Parathyroid adenoma (tissue), 2 donors: Measurements from ENCODE around the gene PAFAH2.

Experiments used
- H2AFZ ChIP-seq: fragments of 300-600 bp; sonication (generic); one replicate; pipeline ENCODE4 v1.7.0; 2017; ENCODE audit warnings: antibody characterized with exemption, mild to moderate bottlenecking
- H3K27ac ChIP-seq: fragments of 300-600 bp; sonication (generic); one replicate; pipeline ENCODE4 v1.7.0; 2017
- H3K27me3 ChIP-seq: fragments of 300-600 bp; sonication (generic); one replicate; pipeline ENCODE4 v1.7.0; 2017; ENCODE audit warnings: low read length; ENCODE audit not compliant: control insufficient read depth, insufficient read depth
- H3K36me3 ChIP-seq: fragments of 300-600 bp; sonication (generic); one replicate; pipeline ENCODE4 v1.7.0; 2017; ENCODE audit warnings: low read length; ENCODE audit not compliant: control insufficient read depth, insufficient read depth
- H3K4me1 ChIP-seq: fragments of 300-600 bp; sonication (generic); one replicate; pipeline ENCODE4 v1.7.0; 2017; ENCODE audit warnings: control low read depth
- H3K4me2 ChIP-seq: fragments of 300-600 bp; sonication (generic); one replicate; pipeline ENCODE4 v1.7.0; 2017; ENCODE audit warnings: low read length
- H3K4me3 ChIP-seq: fragments of 300-600 bp; sonication (generic); one replicate; pipeline ENCODE4 v1.7.0; 2017; ENCODE audit warnings: low read depth, low read length
- H3K79me2 ChIP-seq: fragments of 300-600 bp; sonication (generic); one replicate; pipeline ENCODE4 v1.7.0; 2017; ENCODE audit warnings: control low read depth
- H3K9ac ChIP-seq: fragments of 300-600 bp; sonication (generic); one replicate; pipeline ENCODE4 v1.7.0; 2017; ENCODE audit warnings: mild to moderate bottlenecking
- H3K9me3 ChIP-seq: fragments of 300-600 bp; sonication (generic); one replicate; pipeline ENCODE4 v1.7.0; 2017; ENCODE audit warnings: low read length; ENCODE audit not compliant: control insufficient read depth
- TF ChIP-seq, protein P1 (sequence below): fragments of 300-600 bp; sonication (generic); IDR thresholded peaks from one replicate; pipeline ENCODE4 v1.7.0; 2017; ENCODE audit warnings: antibody characterized with exemption, mild to moderate bottlenecking
- donor health status: primary hyperparathyroidism.

Gene PAFAH2

DNA sequence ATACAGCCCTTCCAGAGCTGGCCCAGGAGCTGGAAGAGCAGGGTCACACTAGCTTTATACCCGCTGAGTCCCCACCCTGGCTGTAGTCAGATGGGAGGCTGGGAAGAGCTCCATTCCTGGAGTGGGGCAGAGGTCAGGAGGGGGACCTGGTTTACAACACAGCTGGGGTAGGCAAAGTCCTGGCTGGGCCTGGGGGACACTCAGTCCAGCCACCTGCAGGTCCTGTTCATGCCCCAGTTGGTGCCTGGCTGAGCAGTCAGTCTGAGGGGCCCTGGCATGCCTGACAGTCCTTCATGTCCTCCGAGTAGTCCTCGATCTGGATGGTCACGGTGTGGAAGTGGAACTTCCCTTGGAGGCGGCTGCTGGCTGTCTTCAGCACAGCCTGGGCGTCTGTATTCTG is 41.0 kb upstream of the PAFAH2 start:
- Histone ChIP-seq H3K4me2 (no peak overlapping the region), H3K27ac (no peak overlapping the region)
- TF ChIP-seq, protein P1, sequence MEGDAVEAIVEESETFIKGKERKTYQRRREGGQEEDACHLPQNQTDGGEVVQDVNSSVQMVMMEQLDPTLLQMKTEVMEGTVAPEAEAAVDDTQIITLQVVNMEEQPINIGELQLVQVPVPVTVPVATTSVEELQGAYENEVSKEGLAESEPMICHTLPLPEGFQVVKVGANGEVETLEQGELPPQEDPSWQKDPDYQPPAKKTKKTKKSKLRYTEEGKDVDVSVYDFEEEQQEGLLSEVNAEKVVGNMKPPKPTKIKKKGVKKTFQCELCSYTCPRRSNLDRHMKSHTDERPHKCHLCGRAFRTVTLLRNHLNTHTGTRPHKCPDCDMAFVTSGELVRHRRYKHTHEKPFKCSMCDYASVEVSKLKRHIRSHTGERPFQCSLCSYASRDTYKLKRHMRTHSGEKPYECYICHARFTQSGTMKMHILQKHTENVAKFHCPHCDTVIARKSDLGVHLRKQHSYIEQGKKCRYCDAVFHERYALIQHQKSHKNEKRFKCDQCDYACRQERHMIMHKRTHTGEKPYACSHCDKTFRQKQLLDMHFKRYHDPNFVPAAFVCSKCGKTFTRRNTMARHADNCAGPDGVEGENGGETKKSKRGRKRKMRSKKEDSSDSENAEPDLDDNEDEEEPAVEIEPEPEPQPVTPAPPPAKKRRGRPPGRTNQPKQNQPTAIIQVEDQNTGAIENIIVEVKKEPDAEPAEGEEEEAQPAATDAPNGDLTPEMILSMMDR: no peak

DNA sequence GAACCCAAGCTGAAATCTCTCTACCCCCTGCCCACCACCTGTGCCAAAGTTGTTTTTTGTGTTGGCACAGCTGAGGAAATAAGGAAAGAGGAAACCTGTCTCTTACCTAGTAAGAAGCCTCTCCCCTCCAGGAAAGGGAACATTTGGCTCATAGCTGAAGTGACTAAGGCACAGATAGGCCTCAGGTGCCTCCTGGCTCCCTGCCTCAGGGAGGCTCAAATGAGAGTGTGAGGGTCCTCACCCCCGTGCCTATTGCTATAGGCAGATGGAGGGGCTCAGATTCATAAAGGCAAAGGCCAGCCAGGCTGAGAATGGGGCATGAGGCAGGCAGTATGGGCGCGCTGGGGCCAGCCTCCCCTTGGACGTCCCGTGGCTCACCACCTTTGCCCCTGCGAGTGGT is 40.6 kb upstream of the PAFAH2 start:
- Histone ChIP-seq H3K4me1 (peaks cover 4% of the 10 kb centered on the region), H3K9ac (no peak overlapping the region), H3K4me2 (no peak overlapping the region), H3K27me3 (no peaks in the 10 kb centered on the region), H3K27ac (no peak overlapping the region), H3K36me3 (no peaks in the 10 kb centered on the region), H3K9me3 (no peaks in the 10 kb centered on the region), H3K4me3 (no peak overlapping the region), H2AFZ (no peak overlapping the region), H3K79me2 (no peaks in the 10 kb centered on the region)
- TF ChIP-seq, protein P1: no peak

More for the DNA sequence above, 41.0 kb upstream of the PAFAH2 start:
- Histone ChIP-seq H3K4me1 (peaks cover 4% of the 10 kb centered on the region), H3K9ac (no peak overlapping the region), H3K9me3 (no peaks in the 10 kb centered on the region), H3K4me3 (no peak overlapping the region), H3K36me3 (no peaks in the 10 kb centered on the region), H3K79me2 (no peaks in the 10 kb centered on the region), H3K27me3 (no peaks in the 10 kb centered on the region), H2AFZ (no peak overlapping the region)

DNA sequence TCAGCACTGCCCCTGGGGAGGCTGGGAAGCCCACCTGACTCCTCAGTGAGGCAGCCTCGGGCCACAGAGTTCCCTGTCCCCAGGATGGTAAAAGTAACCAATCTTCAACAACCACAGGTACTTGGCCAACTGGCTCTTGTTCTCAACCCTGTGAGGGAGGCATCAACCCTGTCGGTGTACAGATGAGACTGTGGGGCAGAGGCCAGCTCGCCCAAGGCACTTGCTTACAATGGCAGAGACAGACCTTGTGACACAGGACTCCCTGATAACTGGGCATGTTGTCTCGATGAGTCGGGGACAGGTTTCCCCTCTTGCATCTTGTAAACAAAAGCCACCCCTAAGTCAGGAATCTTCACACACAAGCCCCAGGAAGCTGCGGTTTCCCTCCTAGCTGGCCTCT is 40.0 kb upstream of the PAFAH2 start:
- no peak overlapping the region for H3K4me2 ChIP-seq
- no peaks in the 10 kb centered on the region for H3K9me3 ChIP-seq
- H3K36me3 ChIP-seq: no peaks in the 10 kb centered on the region
- H3K27me3 ChIP-seq: no peaks in the 10 kb centered on the region
- H3K4me1 ChIP-seq: peaks cover 4% of the 10 kb centered on the region
- H2AFZ ChIP-seq: no peak overlapping the region
- no peak overlapping the region for H3K4me3 ChIP-seq
- H3K9ac ChIP-seq: no peak overlapping the region
- TF ChIP-seq, protein P1: no peak
- no peaks in the 10 kb centered on the region for H3K79me2 ChIP-seq
- H3K27ac ChIP-seq: no peak overlapping the region

DNA sequence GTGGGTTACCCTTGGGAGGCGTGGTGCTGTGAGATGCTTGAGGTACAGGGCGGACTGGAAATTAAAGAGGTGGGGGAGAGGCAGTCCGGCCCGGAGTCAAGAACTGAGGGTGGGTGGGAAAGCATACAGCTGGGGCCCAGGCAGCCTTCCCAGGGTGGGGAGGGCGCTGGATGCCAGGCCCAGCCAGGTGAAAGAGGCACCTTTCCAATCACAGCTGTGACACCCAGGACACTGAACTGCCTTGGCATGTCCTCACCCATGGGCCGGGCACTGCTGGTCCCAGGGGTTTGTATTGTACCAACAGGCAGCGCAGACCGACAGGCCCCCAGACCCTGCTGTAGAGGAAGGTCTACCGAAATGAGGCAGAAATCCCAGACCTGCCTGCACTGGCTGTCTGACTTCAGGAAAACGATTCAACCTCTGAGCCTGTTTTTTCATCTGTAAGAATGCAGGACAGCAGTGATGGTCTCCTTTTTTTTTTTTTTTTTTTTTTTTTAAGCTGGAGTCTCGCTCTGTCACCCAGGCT is 39.0 kb upstream of the PAFAH2 start:
- Histone ChIP-seq H3K27ac (no peak overlapping the region), H3K4me3 (no peak overlapping the region), H3K9me3 (no peaks in the 10 kb centered on the region), H3K4me2 (no peak overlapping the region), H2AFZ (no peak overlapping the region), H3K9ac (no peak overlapping the region), H3K27me3 (no peaks in the 10 kb centered on the region), H3K79me2 (no peaks in the 10 kb centered on the region), H3K36me3 (no peaks in the 10 kb centered on the region), H3K4me1 (peaks cover 4% of the 10 kb centered on the region)
- TF ChIP-seq, protein P1: no peak

DNA sequence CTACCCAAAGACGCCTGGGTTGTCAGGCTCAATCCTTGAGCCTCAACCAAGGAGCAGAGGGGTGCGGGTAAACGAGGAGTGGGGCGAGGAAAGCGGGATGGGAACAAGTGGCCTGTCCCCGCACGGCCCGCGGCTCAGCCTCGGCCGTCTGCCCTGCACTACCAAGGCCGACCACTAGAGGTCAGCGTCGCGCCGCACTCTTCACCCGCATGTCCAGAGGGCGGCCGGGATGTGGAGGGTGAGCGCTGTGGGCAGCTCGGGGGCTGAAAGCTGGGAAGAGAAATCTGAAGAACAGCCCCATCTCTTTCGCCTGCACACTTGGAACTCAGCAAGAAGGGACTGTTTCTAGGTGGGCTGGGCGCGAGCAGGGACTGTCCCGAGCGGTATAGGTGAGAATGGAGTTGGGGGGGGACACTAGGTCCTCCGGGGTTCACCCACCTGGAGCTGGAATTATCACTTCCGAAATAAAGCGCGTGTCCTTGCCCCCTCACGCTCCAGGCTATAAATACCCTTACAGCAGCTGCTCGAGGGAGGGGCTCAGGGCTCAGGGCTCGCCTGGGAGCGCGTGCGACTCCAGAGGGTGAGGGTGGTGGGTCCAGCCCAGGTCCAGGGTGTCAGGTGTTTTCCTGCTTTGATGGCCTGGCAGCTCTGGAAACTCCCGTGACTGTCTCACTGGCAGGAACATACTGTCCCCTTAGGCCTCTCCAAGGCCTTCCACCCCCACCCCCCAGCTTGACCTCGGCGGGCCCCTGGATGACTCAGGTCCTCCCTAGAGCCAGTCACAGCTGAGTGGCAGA is 38.3 kb upstream of the PAFAH2 start:
- TF ChIP-seq, protein P1: peak; percentile 95
- Histone ChIP-seq H3K27me3 (no peaks in the 10 kb centered on the region), H2AFZ (peak overlapping the region; percentile 99), H3K27ac (peak overlapping the region; percentile 80), H3K9me3 (no peaks in the 10 kb centered on the region), H3K4me1 (peaks cover 4% of the 10 kb centered on the region), H3K36me3 (no peaks in the 10 kb centered on the region), H3K4me3 (peak overlapping the region; percentile 91), H3K79me2 (no peaks in the 10 kb centered on the region), H3K4me2 (peak overlapping the region; percentile 100), H3K9ac (no peak overlapping the region)
